ENCODE results near the gene MAN1A1. TPM values are rescaled to one million over a fixed set of nuclear protein-coding genes. Genes with fewer than 3 reads are reported as not detected.

MAN1A1 gene
- total RNA-seq, 2 donors from 2014 or later: 41.7 to 43.7 TPM

GRCh38 chr6:119234941-119235340 lies 114.6 kb downstream of the MAN1A1 start:
- Mint-ChIP-seq H3K36me3 (ENCODE audit: low read depth) (peaks cover 42% of the 10 kb centered on the region), H3K27ac (no peak overlapping the region), H3K4me1 (peaks cover 5% of the 10 kb centered on the region), H3K27me3 (ENCODE audit: insufficient read depth) (no peaks in the 10 kb centered on the region), H3K9me3 (peaks cover 4% of the 10 kb centered on the region), H3K4me3 (no peak overlapping the region)
- Histone ChIP-seq H3K4me1 (ENCODE audit: control insufficient read depth, insufficient read depth, low read length) (no peaks in the 10 kb centered on the region), H3K9ac (ENCODE audit: extremely low read depth, low read length, poor library complexity, severe bottlenecking) (no peak overlapping the region), H3K4me3 (ENCODE audit: low read length) (no peak overlapping the region), H3K36me3 (ENCODE audit: control insufficient read depth, insufficient read depth, low read length) (peaks cover 55% of the 10 kb centered on the region), H3K27ac (ENCODE audit: low read depth, low read length) (no peak overlapping the region), H3K27me3 (ENCODE audit: control insufficient read depth, insufficient read depth, low read length, poor library complexity, severe bottlenecking) (no peaks in the 10 kb centered on the region), H3K9me3 (ENCODE audit: control insufficient read depth, low read length) (peaks cover 23% of the 10 kb centered on the region)
- 95 to 100% methylated on average over 2 to 4 of the region's 4 CpGs for WGBS, 2 experiments (ENCODE audit: insufficient coverage in 1 of 2, insufficient read length in 1 of 2)
- DNase-seq: no peak
- TF ChIP-seq CTCF (conservative IDR thresholded peaks at IDR 0.05): no peak

- Mint-ChIP-seq H3K9me3 (peaks cover 4% of the 10 kb centered on the region), H3K27ac (no peak overlapping the region), H3K4me1 (peaks cover 5% of the 10 kb centered on the region), H3K36me3 (ENCODE audit: low read depth) (peaks cover 40% of the 10 kb centered on the region), H3K27me3 (ENCODE audit: insufficient read depth) (no peaks in the 10 kb centered on the region), H3K4me3 (no peak overlapping the region)
- H3K4me1 ChIP-seq (ENCODE audit: control insufficient read depth, insufficient read depth, low read length): no peaks in the 10 kb centered on the region
- 93 to 95% methylated on average over 5 of the region's 5 CpGs for WGBS, 2 experiments (ENCODE audit: insufficient coverage in 1 of 2, insufficient read length in 1 of 2)
- no peak for DNase-seq
- no peaks in the 10 kb centered on the region for H3K27me3 ChIP-seq (ENCODE audit: control insufficient read depth, insufficient read depth, low read length, poor library complexity, severe bottlenecking)
- H3K9me3 ChIP-seq (ENCODE audit: control insufficient read depth, low read length): peaks cover 23% of the 10 kb centered on the region
- H3K4me3 ChIP-seq (ENCODE audit: low read length): no peak overlapping the region
- H3K36me3 ChIP-seq (ENCODE audit: control insufficient read depth, insufficient read depth, low read length): peaks cover 50% of the 10 kb centered on the region
- H3K27ac ChIP-seq (ENCODE audit: low read depth, low read length): no peak overlapping the region
- no peak overlapping the region for H3K9ac ChIP-seq (ENCODE audit: extremely low read depth, low read length, poor library complexity, severe bottlenecking)
- no peak for TF ChIP-seq CTCF (conservative IDR thresholded peaks at IDR 0.05)
Observed at GRCh38 chr6:119234457-119234856, 115.1 kb downstream of the MAN1A1 start.

GRCh38 chr6:119233312-119233984 lies 116.1 kb downstream of the MAN1A1 start:
- 100% methylated on average over 1 of the region's 2 CpGs; no CpG with 5 or more reads in 1 of the 2 experiments for WGBS, 2 experiments (ENCODE audit: insufficient coverage in 1 of 2, insufficient read length in 1 of 2)
- H3K27me3 Mint-ChIP-seq (ENCODE audit: insufficient read depth): no peaks in the 10 kb centered on the region
- no peak for TF ChIP-seq CTCF (conservative IDR thresholded peaks at IDR 0.05)

More at GRCh38 chr6:119233312-119233984, 116.1 kb downstream of the MAN1A1 start:
- no peaks in the 10 kb centered on the region for H3K4me1 ChIP-seq (ENCODE audit: control insufficient read depth, insufficient read depth, low read length)
- Mint-ChIP-seq H3K9me3 (peaks cover 4% of the 10 kb centered on the region), H3K4me1 (peaks cover 5% of the 10 kb centered on the region), H3K36me3 (ENCODE audit: low read depth) (peaks cover 39% of the 10 kb centered on the region), H3K4me3 (no peak overlapping the region), H3K27ac (no peak overlapping the region)
- H3K27me3 ChIP-seq (ENCODE audit: control insufficient read depth, insufficient read depth, low read length, poor library complexity, severe bottlenecking): no peaks in the 10 kb centered on the region
- peaks cover 45% of the 10 kb centered on the region for H3K36me3 ChIP-seq (ENCODE audit: control insufficient read depth, insufficient read depth, low read length)
- DNase-seq: no peak
- no peak overlapping the region for H3K9ac ChIP-seq (ENCODE audit: extremely low read depth, low read length, poor library complexity, severe bottlenecking)
- H3K27ac ChIP-seq (ENCODE audit: low read depth, low read length): no peak overlapping the region
- peaks cover 23% of the 10 kb centered on the region for H3K9me3 ChIP-seq (ENCODE audit: control insufficient read depth, low read length)
- no peak overlapping the region for H3K4me3 ChIP-seq (ENCODE audit: low read length)
